Trophoblast cell (in vitro differentiated cells and primary cell): ENCODE measurements around the gene GBE1.
"Not testable (repeated sequence)": the region's sequence is repeated elsewhere in the genome, so short reads cannot be mapped to it uniquely, and the experiment has no call there.

Source experiments
- DNase-seq, 2 donors: peaks; one replicate each; pipeline ENCODE4 v3.0.0-alpha.2; 2016
- H2AFZ ChIP-seq: 2 replicates; pipeline ENCODE4 v1.6.1; 2013; ENCODE audit warnings: low read length, moderate library complexity, mild to moderate bottlenecking; ENCODE audit not compliant: insufficient read depth, poor library complexity
- H2AK5ac ChIP-seq: 2 replicates; pipeline ENCODE4 v1.6.1; 2013; ENCODE audit warnings: mild to moderate bottlenecking, low read length
- H2BK120ac ChIP-seq: 2 replicates; pipeline ENCODE4 v1.6.1; 2013; ENCODE audit warnings: low read length, mild to moderate bottlenecking, moderate library complexity; ENCODE audit not compliant: insufficient read depth, poor library complexity
- H2BK12ac ChIP-seq: 2 replicates; pipeline ENCODE4 v1.6.1; 2013; ENCODE audit warnings: mild to moderate bottlenecking, low read length, moderate library complexity
- H2BK5ac ChIP-seq: 2 replicates; pipeline ENCODE4 v1.6.1; 2013; ENCODE audit warnings: low read length, low read depth, moderate library complexity, mild to moderate bottlenecking; ENCODE audit not compliant: poor library complexity
- H3K14ac ChIP-seq: 2 replicates; pipeline ENCODE4 v1.6.1; 2013; ENCODE audit warnings: mild to moderate bottlenecking, low read length
- H3K18ac ChIP-seq: 2 replicates; pipeline ENCODE4 v1.6.1; 2013; ENCODE audit warnings: mild to moderate bottlenecking, low read length
- H3K23ac ChIP-seq: 2 replicates; pipeline ENCODE4 v1.6.1; 2013; ENCODE audit warnings: low read length
- H3K27ac ChIP-seq: 2 replicates; pipeline ENCODE4 v1.5.1; 2013; ENCODE audit warnings: low read depth, mild to moderate bottlenecking, inconsistent platforms, low read length, moderate library complexity
- H3K27me3 ChIP-seq: 2 replicates; pipeline ENCODE4 v1.6.1; 2013; ENCODE audit warnings: inconsistent platforms, mild to moderate bottlenecking, low read length, moderate library complexity; ENCODE audit not compliant: insufficient read depth
- H3K36me3 ChIP-seq, 2 experiments: 1 replicate in 1 of 2; 2 replicates in 1 of 2; pipeline ENCODE4 v1.6.1; 2013; ENCODE audit warnings: low read length in 2 of 2, mild to moderate bottlenecking in 2 of 2, moderate library complexity in 1 of 2; ENCODE audit not compliant: insufficient read depth in 2 of 2, control insufficient read depth in 1 of 2
- H3K4ac ChIP-seq: 2 replicates; pipeline ENCODE4 v1.6.1; 2013; ENCODE audit warnings: low read depth, mild to moderate bottlenecking, low read length, moderate library complexity
- H3K4me1 ChIP-seq, 2 experiments: 1 replicate in 1 of 2; 2 replicates in 1 of 2; pipeline ENCODE4 v1.6.1; 2013; ENCODE audit warnings: low read length in 2 of 2, mild to moderate bottlenecking in 2 of 2, moderate library complexity in 1 of 2; ENCODE audit not compliant: insufficient read depth in 2 of 2, control insufficient read depth in 1 of 2
- H3K4me2 ChIP-seq: 2 replicates; pipeline ENCODE4 v1.6.1; 2013; ENCODE audit warnings: inconsistent platforms, mild to moderate bottlenecking, low read length, moderate library complexity
- H3K4me3 ChIP-seq: 2 replicates; pipeline ENCODE4 v1.5.1; 2013; ENCODE audit warnings: mild to moderate bottlenecking, low read depth, low read length, inconsistent platforms
- H3K79me1 ChIP-seq: one replicate; pipeline ENCODE4 v1.6.1; 2013; ENCODE audit warnings: low read length
- H3K79me2 ChIP-seq: 2 replicates; pipeline ENCODE4 v1.6.1; 2013; ENCODE audit warnings: low read length, mild to moderate bottlenecking; ENCODE audit not compliant: control insufficient read depth, insufficient read depth, poor library complexity
- H3K9ac ChIP-seq: 2 replicates; pipeline ENCODE4 v1.6.1; 2013; ENCODE audit warnings: mild to moderate bottlenecking, low read length
- H3K9me3 ChIP-seq: 2 replicates; pipeline ENCODE4 v1.6.1; 2013; ENCODE audit warnings: low read depth, mild to moderate bottlenecking, control low read depth, inconsistent platforms, low read length; ENCODE audit not compliant: insufficient read depth
- H4K12ac ChIP-seq: 2 replicates; pipeline ENCODE4 v1.6.1; 2013; ENCODE audit warnings: low read depth, mild to moderate bottlenecking, low read length, moderate library complexity
- H4K8ac ChIP-seq: 2 replicates; pipeline ENCODE4 v1.6.1; 2013; ENCODE audit warnings: low read depth, mild to moderate bottlenecking, low read length, moderate library complexity
- H4K91ac ChIP-seq: one replicate; pipeline ENCODE4 v1.6.1; 2013; ENCODE audit warnings: low read depth, mild to moderate bottlenecking, low read length, moderate library complexity
- WGBS: extraction: QIAGEN DNeasy Blood & Tissue Kit; methylation state at CpG from one replicate; pipeline ENCODE4 v1.1.7; 2013; ENCODE audit warnings: missing lambda C conversion rate; ENCODE audit not compliant: insufficient read length, insufficient coverage; ENCODE audit errors: extremely low coverage; 5-methylcytosine and 5-hydroxymethylcytosine counted together

GBE1 gene

DNA sequence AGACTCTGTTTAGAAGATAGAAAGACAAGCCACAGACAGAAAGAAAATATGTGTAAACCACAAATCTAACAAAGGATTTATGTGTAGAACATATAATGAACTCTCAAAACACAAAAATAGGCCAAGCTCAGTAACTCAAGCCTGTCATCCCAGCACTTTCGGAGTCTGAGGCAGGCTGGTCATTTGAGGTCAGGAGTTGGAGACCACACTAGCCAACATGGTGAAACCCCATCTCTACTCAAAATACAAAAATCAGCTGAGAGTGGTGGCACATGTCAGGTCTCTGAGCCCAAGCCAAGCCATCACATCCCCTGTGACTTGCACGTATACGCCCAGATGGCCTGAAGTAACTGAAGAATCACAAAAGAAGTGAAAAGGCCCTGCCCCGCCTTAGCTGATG, 14.2 kb downstream of the GBE1 start:
- not testable (repeated sequence) for H3K14ac ChIP-seq, H3K23ac ChIP-seq, H3K9ac ChIP-seq, H3K4me2 ChIP-seq, H3K4me3 ChIP-seq, H2AFZ ChIP-seq, H3K79me2 ChIP-seq, H3K36me3 ChIP-seq, H3K9me3 ChIP-seq, H3K27ac ChIP-seq, H4K12ac ChIP-seq, H4K91ac ChIP-seq, H3K4me1 ChIP-seq, H3K27me3 ChIP-seq, H2AK5ac ChIP-seq, H2BK5ac ChIP-seq, H2BK120ac ChIP-seq, H3K4ac ChIP-seq, H3K79me1 ChIP-seq, H2BK12ac ChIP-seq, H3K18ac ChIP-seq, H4K8ac ChIP-seq, DNase-seq
- WGBS, result no CpG with 5 or more reads among the region's 4 CpGs

DNA sequence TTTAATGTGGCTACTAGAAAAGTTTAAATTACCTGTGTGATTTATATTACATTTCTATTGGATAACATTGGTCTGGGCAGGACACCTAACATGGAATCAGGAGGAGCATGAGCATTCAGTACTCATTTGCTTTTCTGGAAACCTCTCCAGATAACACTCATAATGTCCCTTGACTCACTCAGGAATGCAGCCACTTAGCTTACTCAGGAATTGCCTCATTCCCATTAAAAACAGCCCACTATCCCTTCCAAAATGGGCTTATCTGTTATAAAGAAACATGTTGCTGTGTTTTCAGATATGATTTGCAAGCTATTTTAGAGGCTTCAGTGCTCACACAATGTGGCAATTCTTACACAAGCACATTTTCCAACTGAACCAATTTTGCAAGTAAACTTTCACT, 17.1 kb downstream of the GBE1 start:
- no peak overlapping the region for H3K18ac ChIP-seq
- H2BK12ac ChIP-seq, result no peak overlapping the region
- no peaks in the 10 kb centered on the region for H3K9me3 ChIP-seq
- no peak overlapping the region for H4K91ac ChIP-seq
- H3K79me1 ChIP-seq, result peaks cover 4% of the 10 kb centered on the region
- H2BK5ac ChIP-seq, result no peak overlapping the region
- no peak overlapping the region for H3K4ac ChIP-seq
- H2AK5ac ChIP-seq, result no peak overlapping the region
- H4K8ac ChIP-seq, result no peak overlapping the region
- H3K23ac ChIP-seq, result no peak overlapping the region
- H4K12ac ChIP-seq, result no peak overlapping the region
- H3K27ac ChIP-seq, result no peak overlapping the region
- H3K27me3 ChIP-seq, result no peaks in the 10 kb centered on the region
- peaks cover 0 to 4% of the 10 kb centered on the region in 2 experiments for H3K4me1 ChIP-seq
- no peak overlapping the region for H3K4me2 ChIP-seq
- peaks cover 2% of the 10 kb centered on the region for H3K79me2 ChIP-seq
- H3K9ac ChIP-seq, result no peak overlapping the region
- H3K36me3 ChIP-seq, result no peaks in the 10 kb centered on the region
- H2BK120ac ChIP-seq, result no peak overlapping the region
- no peak overlapping the region for H3K14ac ChIP-seq
- DNase-seq, result peak; percentile 68 to 90
- no peak overlapping the region for H3K4me3 ChIP-seq
- H2AFZ ChIP-seq, result no peak overlapping the region

DNA sequence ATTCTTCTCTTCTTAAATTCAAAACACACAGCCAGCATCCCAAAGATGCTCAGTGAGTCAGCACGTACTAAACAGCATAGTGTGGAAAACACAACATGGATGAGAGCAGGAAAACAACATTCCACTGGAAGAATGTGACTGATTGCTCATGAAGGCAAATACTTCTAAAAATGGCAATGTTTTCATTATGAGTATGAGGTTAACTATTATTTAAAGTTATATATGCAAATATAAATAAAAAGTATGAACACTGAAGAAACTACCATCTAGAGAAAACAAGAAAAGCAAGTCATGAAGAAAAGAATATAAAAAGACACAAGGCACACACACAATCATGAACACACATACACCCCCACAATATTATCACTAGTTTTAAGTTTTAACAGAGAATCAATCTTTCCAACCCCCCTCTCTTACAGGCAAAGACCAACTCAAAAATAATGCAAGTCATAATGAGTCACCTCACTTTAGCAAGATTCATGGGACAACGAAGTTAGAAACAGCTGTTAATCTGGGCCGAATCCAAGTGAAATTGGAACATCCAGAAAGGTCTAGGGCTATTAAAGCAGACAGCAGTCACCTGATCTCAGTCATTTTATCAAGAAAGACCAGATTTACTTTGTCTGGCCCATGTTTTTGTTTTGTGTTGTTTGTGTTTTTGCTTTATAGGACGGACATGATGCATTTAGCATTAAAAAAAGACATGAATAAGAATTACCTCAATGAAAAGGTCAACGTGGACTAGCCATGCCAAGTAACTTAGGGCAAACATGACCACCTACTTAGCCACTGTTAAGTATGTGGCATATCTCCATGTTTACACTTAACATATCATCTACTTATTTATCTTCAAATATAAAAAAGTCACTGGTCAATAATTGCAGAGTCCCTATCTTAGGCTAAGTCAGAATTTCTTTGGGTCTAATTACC, 18.1 kb downstream of the GBE1 start:
- Histone ChIP-seq H3K4me2 (no peak overlapping the region), H2BK5ac (peak overlapping the region; percentile 39), H3K23ac (no peak overlapping the region), H2AK5ac (no peak overlapping the region), H3K4ac (no peak overlapping the region), H3K79me1 (peaks cover 4% of the 10 kb centered on the region), H3K4me3 (no peak overlapping the region), H2BK12ac (no peak overlapping the region), H3K27ac (peak overlapping the region; percentile 81), H3K18ac (no peak overlapping the region), H3K4me1 (peaks cover 0 to 4% of the 10 kb centered on the region in 2 experiments), H3K36me3 (no peaks in the 10 kb centered on the region), H2BK120ac (peak overlapping the region; percentile 51), H3K27me3 (no peaks in the 10 kb centered on the region), H3K9me3 (no peaks in the 10 kb centered on the region), H2AFZ (no peak overlapping the region), H4K12ac (no peak overlapping the region), H4K91ac (no peak overlapping the region), H3K79me2 (peaks cover 2% of the 10 kb centered on the region), H3K14ac (peak overlapping the region; percentile 15), H3K9ac (no peak overlapping the region), H4K8ac (no peak overlapping the region)
- WGBS, result no CpG with 5 or more reads among the region's 5 CpGs
- peak; percentile 69 to 93 for DNase-seq

DNA sequence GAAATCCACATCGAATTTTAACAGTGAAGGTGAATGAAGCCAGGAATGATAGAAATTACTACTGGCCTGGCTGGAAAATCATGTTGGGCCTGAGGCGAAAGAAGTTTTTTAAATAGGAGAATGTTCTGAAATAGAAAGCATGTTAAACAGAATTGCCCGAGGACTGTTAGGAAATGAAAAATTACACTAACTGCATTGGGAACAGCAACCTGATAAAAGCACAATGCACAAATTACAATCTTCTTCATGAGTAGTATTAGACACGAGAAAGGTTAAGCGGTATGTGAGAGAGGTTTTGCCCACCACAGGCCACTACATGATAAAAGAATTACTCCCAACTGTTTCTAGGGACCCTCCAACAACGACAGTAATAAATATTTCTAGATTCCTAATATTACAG, 18.9 kb downstream of the GBE1 start:
- H3K4ac ChIP-seq, result no peak overlapping the region

More for the DNA sequence above, 18.9 kb downstream of the GBE1 start:
- WGBS, result no CpG with 5 or more reads among the region's 6 CpGs
- Histone ChIP-seq H3K18ac (no peak overlapping the region), H3K79me2 (peaks cover 2% of the 10 kb centered on the region), H4K91ac (no peak overlapping the region), H3K27me3 (no peaks in the 10 kb centered on the region), H3K9me3 (no peaks in the 10 kb centered on the region), H3K4me1 (peaks cover 0 to 4% of the 10 kb centered on the region in 2 experiments), H3K79me1 (peaks cover 4% of the 10 kb centered on the region), H3K36me3 (no peaks in the 10 kb centered on the region), H3K23ac (no peak overlapping the region), H3K4me3 (no peak overlapping the region), H2BK12ac (no peak overlapping the region), H2BK120ac (no peak overlapping the region), H2AFZ (no peak overlapping the region), H4K12ac (no peak overlapping the region), H4K8ac (no peak overlapping the region), H3K9ac (no peak overlapping the region), H3K4me2 (no peak overlapping the region), H2BK5ac (no peak overlapping the region), H3K27ac (peak overlapping the region; percentile 71), H2AK5ac (no peak overlapping the region), H3K14ac (no peak overlapping the region)
- DNase-seq, result peak; percentile 54 to 95
